ENCODE measurements around the gene CDHR2. TPM values are rescaled to one million over a fixed set of nuclear protein-coding genes. Genes with fewer than 3 reads are reported as not detected.

Gene CDHR2
- total RNA-seq, 3 donors from 2014 or later (not counting 1 experiment from before 2014, with no cell fraction given), result 0.75 to 2.2 (median 1.8) TPM

- H3K27ac ChIP-seq (ENCODE audit: low read length), result no peak overlapping the region
- no peaks in the 10 kb centered on the region for H3K36me3 ChIP-seq (ENCODE audit: control insufficient read depth, insufficient read depth, low read length)
- TF ChIP-seq, protein P1, sequence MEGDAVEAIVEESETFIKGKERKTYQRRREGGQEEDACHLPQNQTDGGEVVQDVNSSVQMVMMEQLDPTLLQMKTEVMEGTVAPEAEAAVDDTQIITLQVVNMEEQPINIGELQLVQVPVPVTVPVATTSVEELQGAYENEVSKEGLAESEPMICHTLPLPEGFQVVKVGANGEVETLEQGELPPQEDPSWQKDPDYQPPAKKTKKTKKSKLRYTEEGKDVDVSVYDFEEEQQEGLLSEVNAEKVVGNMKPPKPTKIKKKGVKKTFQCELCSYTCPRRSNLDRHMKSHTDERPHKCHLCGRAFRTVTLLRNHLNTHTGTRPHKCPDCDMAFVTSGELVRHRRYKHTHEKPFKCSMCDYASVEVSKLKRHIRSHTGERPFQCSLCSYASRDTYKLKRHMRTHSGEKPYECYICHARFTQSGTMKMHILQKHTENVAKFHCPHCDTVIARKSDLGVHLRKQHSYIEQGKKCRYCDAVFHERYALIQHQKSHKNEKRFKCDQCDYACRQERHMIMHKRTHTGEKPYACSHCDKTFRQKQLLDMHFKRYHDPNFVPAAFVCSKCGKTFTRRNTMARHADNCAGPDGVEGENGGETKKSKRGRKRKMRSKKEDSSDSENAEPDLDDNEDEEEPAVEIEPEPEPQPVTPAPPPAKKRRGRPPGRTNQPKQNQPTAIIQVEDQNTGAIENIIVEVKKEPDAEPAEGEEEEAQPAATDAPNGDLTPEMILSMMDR (IDR thresholded peaks at IDR 0.05), result no peak
- no peaks in the 10 kb centered on the region for H3K9me3 Mint-ChIP-seq
- H3K9me3 ChIP-seq (ENCODE audit: control insufficient read depth, insufficient read depth, low read length), result no peaks in the 10 kb centered on the region
- WGBS (ENCODE audit: insufficient coverage), result 48% methylated on average over 7 of the region's 8 CpGs
- H3K27ac Mint-ChIP-seq, result no peak overlapping the region
- H3K4me3 ChIP-seq (ENCODE audit: low read length), result no peak overlapping the region
- peaks cover 12 to 19% of the 10 kb centered on the region in 2 donors for H3K27me3 Mint-ChIP-seq (ENCODE audit: low read depth in 2 of 2)
- H3K27me3 ChIP-seq (ENCODE audit: control insufficient read depth, insufficient read depth, low read length), result no peaks in the 10 kb centered on the region
- ATAC-seq, result no peak
- H3K4me1 ChIP-seq (ENCODE audit: control insufficient read depth, insufficient read depth, low read length), result no peaks in the 10 kb centered on the region
- no peak for DNase-seq
- no peaks in the 10 kb centered on the region for H3K36me3 Mint-ChIP-seq
- no peak overlapping the region for H3K4me3 Mint-ChIP-seq
- intact Hi-C loops (cut with micrococcal nuclease), result no loop called here
- H3K4me1 Mint-ChIP-seq, result peaks cover 7 to 15% of the 10 kb centered on the region in 2 donors
Measured at GRCh38 chr5:176560364-176560763, 11.2 kb downstream of the CDHR2 start.

DNA sequence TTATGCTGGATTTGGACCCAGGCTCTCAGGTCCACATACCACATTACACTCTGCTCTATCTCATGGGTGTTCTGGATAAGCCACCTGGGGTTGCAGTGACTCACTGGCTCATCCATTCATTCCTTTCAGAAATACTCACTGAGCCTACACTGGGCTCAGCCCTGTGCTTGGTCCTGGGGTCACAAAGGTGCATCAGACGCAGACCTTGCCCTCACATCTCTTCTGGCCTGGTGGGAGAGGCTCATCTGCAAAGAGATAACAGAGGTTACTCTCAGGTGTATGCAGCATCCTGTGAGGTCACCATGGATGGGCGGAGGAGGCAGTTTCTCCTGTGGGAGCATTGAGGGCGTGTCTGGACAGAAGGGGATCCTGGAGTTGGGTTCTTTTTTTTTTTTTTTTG, 12.1 kb downstream of the CDHR2 start:
- no peak overlapping the region for H3K27ac ChIP-seq (ENCODE audit: low read length)
- H3K36me3 ChIP-seq (ENCODE audit: control insufficient read depth, insufficient read depth, low read length), result no peaks in the 10 kb centered on the region
- Mint-ChIP-seq H3K4me1 (peaks cover 7 to 11% of the 10 kb centered on the region in 2 donors), H3K27me3 (ENCODE audit: low read depth in 2 of 2) (peaks cover 12 to 19% of the 10 kb centered on the region in 2 donors), H3K4me3 (no peak overlapping the region), H3K9me3 (no peaks in the 10 kb centered on the region), H3K36me3 (no peaks in the 10 kb centered on the region), H3K27ac (no peak overlapping the region)
- no peak for ATAC-seq
- TF ChIP-seq, protein P1 (IDR thresholded peaks at IDR 0.05), result no peak
- H3K4me1 ChIP-seq (ENCODE audit: control insufficient read depth, insufficient read depth, low read length), result no peaks in the 10 kb centered on the region
- intact Hi-C loops (cut with micrococcal nuclease), result no loop called here
- no peak for DNase-seq
- H3K4me3 ChIP-seq (ENCODE audit: low read length), result no peak overlapping the region
- no peaks in the 10 kb centered on the region for H3K27me3 ChIP-seq (ENCODE audit: control insufficient read depth, insufficient read depth, low read length)
- 85% methylated on average over 3 of the region's 3 CpGs for WGBS (ENCODE audit: insufficient coverage)
- no peaks in the 10 kb centered on the region for H3K9me3 ChIP-seq (ENCODE audit: control insufficient read depth, insufficient read depth, low read length)

GRCh38 chr5:176562189-176562588, 13.0 kb downstream of the CDHR2 start:
- intact Hi-C loops (cut with micrococcal nuclease), result no loop called here
- no peak overlapping the region for H3K27ac Mint-ChIP-seq

More at GRCh38 chr5:176562189-176562588, 13.0 kb downstream of the CDHR2 start:
- Mint-ChIP-seq H3K4me1 (peaks cover 7 to 11% of the 10 kb centered on the region in 2 donors), H3K4me3 (no peak overlapping the region), H3K27me3 (ENCODE audit: low read depth in 2 of 2) (peaks cover 12 to 19% of the 10 kb centered on the region in 2 donors), H3K9me3 (no peaks in the 10 kb centered on the region), H3K36me3 (no peaks in the 10 kb centered on the region)
- H3K4me1 ChIP-seq (ENCODE audit: control insufficient read depth, insufficient read depth, low read length), result no peaks in the 10 kb centered on the region
- no peak overlapping the region for H3K4me3 ChIP-seq (ENCODE audit: low read length)
- no peaks in the 10 kb centered on the region for H3K36me3 ChIP-seq (ENCODE audit: control insufficient read depth, insufficient read depth, low read length)
- no peak for ATAC-seq
- no peaks in the 10 kb centered on the region for H3K27me3 ChIP-seq (ENCODE audit: control insufficient read depth, insufficient read depth, low read length)
- DNase-seq, result no peak
- H3K9me3 ChIP-seq (ENCODE audit: control insufficient read depth, insufficient read depth, low read length), result no peaks in the 10 kb centered on the region
- WGBS (ENCODE audit: insufficient coverage), result 79% methylated on average over 8 of the region's 10 CpGs
- TF ChIP-seq, protein P1 (IDR thresholded peaks at IDR 0.05), result no peak
- no peak overlapping the region for H3K27ac ChIP-seq (ENCODE audit: low read length)
